PC-3 (cell line): ENCODE data around the gene RGS9BP. TPM values are rescaled to one million over a fixed set of nuclear protein-coding genes. Genes with fewer than 3 reads are reported as not detected.

Experiments used
- ATAC-seq: fragments of 200-7000 bp; cut with Tn5 transposase; 2 replicates; pipeline ENCODE4 v1.9.1; 2020; ENCODE audit warnings: mild to moderate bottlenecking, moderate library complexity
- BruUV-seq: library from RNA; stranded (reverse); fragments of 400-500 nt; replicated peaks from 2 replicates; lab custom pipeline; 2021; lab: Mats Ljungman, UMichigan
- CTCF ChIA-PET: fragments of 300-600 bp; sonication (Branson Sonifier 250); formaldehyde crosslinking; loops from one replicate; lab custom pipeline; 2022; ENCODE audit warnings: antibody characterized with exemption; lab: Charles Lee
- POLR2A ChIA-PET: fragments of 300-600 bp; sonication (Branson Sonifier 250); formaldehyde crosslinking; loops from one replicate; lab custom pipeline; 2022; ENCODE audit warnings: antibody characterized with exemption; ENCODE audit not compliant: unreplicated experiment; lab: Charles Lee
- DNase-seq: peaks from one replicate; pipeline ENCODE4 v3.0.0-alpha.2; 2015
- H2AFZ ChIP-seq: fragments of 300-600 bp; sonication (generic); 2 replicates; pipeline ENCODE4 v1.6.0; 2016; ENCODE audit warnings: antibody characterized with exemption, low read length
- H3F3A ChIP-seq: fragments of 300-600 bp; sonication (generic); one replicate; pipeline ENCODE4 v1.6.0; 2017; ENCODE audit warnings: antibody characterized with exemption, low read length, control low read depth, mild to moderate bottlenecking; ENCODE audit not compliant: unreplicated experiment
- H3K27ac ChIP-seq: fragments of 300-600 bp; sonication (generic); 2 replicates; pipeline ENCODE4 v1.5.1; 2016; ENCODE audit warnings: mild to moderate bottlenecking, low read length
- H3K27me3 ChIP-seq: fragments of 300-600 bp; sonication (generic); 2 replicates; pipeline ENCODE4 v1.6.1; 2016; ENCODE audit warnings: low read length, mixed read lengths
- H3K36me3 ChIP-seq: fragments of 300-600 bp; sonication (generic); 2 replicates; pipeline ENCODE4 v1.6.1; 2016; ENCODE audit warnings: low read depth, mixed run types, low read length, mixed read lengths
- H3K4me1 ChIP-seq: fragments of 300-600 bp; sonication (generic); 2 replicates; pipeline ENCODE4 v1.5.1; 2016; ENCODE audit warnings: low read length; ENCODE audit not compliant: insufficient read depth
- H3K4me2 ChIP-seq: fragments of 300-600 bp; sonication (generic); 2 replicates; pipeline ENCODE4 v1.6.0; 2016; ENCODE audit warnings: low read length
- H3K4me3 ChIP-seq: fragments of 300-600 bp; sonication (generic); 2 replicates; pipeline ENCODE4 v1.5.1; 2016; ENCODE audit warnings: mild to moderate bottlenecking, low read length, mixed read lengths
- H3K79me2 ChIP-seq: fragments of 300-600 bp; sonication (generic); 2 replicates; pipeline ENCODE4 v1.6.1; 2017; ENCODE audit warnings: low read length, mixed read lengths
- H3K9ac ChIP-seq: fragments of 300-600 bp; sonication (generic); 2 replicates; pipeline ENCODE4 v1.6.0; 2016; ENCODE audit warnings: mild to moderate bottlenecking, low read length
- H3K9me2 ChIP-seq: fragments of 300-600 bp; sonication (generic); replicated peaks from 2 replicates; pipeline ENCODE4 v1.6.1; 2016; ENCODE audit warnings: mixed run types, low read length, mixed read lengths
- H3K9me3 ChIP-seq: fragments of 300-600 bp; sonication (generic); 2 replicates; pipeline ENCODE4 v1.6.1; 2016; ENCODE audit warnings: low read length, mixed read lengths
- H4K20me1 ChIP-seq: fragments of 300-600 bp; sonication (generic); 2 replicates; pipeline ENCODE4 v1.6.1; 2016; ENCODE audit warnings: low read length, mixed read lengths
- EZH2 ChIP-seq: fragments of 300-600 bp; sonication (generic); IDR thresholded peaks from one replicate; pipeline ENCODE4 v1.6.1; 2017; ENCODE audit warnings: antibody characterized with exemption, mild to moderate bottlenecking, low read length; ENCODE audit not compliant: unreplicated experiment
- EZH2phosphoT487 ChIP-seq: fragments of 300-600 bp; sonication (generic); IDR thresholded peaks from 2 replicates; pipeline ENCODE4 v1.6.1; 2018; ENCODE audit warnings: mild to moderate bottlenecking, antibody characterized with exemption, low read length, borderline replicate concordance
- intact Hi-C: fragments of 100-400 bp; cut with micrococcal nuclease; formaldehyde crosslinking; loops from 2 replicates; pipeline ENCODE4 v1.9.0; 2023
- total RNA-seq: library from RNA; depleted of rRNA; stranded (reverse); fragments of >200 nt; gene quantifications from 2 replicates; pipeline ENCODE4 v1.2.3, GENCODE V29; 2014
- TF ChIP-seq, protein P1 (sequence below): fragments of 300-600 bp; sonication (generic); conservative IDR thresholded peaks from 2 replicates; pipeline ENCODE4 v1.5.1; 2017; ENCODE audit warnings: antibody characterized with exemption, low read depth, mild to moderate bottlenecking, low read length

The RGS9BP gene
- total RNA-seq, 1 experiment from 2014 or later: 1.6 TPM

DNA sequence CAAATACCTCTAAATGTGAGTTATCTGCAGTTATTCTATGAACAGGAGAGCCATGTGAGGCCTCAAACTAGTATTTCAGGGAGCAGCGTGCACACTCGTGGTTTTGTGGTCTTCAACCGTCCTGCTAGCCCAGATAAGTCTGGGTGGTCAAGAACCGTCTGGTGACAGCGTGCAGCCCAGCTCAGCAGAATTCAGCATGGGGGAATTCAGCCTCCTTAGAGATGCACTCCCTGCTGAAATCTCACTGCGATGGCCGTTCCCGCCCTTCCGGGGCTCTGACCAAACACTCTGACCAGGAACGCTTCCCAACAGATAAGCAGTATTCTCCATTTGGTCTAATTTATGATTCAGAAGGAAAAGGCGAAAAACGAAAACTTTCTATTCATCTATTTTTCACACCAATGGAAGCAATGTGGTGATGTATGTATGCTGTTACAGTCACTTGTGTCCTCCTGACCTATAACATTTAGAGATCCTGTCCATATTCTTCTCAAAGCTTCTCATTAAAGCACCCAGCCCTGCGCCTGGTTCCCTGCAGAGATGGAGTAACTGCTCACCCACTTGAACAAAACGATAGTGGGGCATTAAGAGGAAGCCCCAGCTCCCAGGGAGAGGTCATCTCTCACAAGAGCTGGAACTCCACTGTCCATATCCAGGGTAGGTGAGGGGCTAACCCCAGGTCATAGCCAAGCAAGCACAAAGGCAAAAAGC, 3.6 kb upstream of the RGS9BP start:
- TF ChIP-seq, protein P1, sequence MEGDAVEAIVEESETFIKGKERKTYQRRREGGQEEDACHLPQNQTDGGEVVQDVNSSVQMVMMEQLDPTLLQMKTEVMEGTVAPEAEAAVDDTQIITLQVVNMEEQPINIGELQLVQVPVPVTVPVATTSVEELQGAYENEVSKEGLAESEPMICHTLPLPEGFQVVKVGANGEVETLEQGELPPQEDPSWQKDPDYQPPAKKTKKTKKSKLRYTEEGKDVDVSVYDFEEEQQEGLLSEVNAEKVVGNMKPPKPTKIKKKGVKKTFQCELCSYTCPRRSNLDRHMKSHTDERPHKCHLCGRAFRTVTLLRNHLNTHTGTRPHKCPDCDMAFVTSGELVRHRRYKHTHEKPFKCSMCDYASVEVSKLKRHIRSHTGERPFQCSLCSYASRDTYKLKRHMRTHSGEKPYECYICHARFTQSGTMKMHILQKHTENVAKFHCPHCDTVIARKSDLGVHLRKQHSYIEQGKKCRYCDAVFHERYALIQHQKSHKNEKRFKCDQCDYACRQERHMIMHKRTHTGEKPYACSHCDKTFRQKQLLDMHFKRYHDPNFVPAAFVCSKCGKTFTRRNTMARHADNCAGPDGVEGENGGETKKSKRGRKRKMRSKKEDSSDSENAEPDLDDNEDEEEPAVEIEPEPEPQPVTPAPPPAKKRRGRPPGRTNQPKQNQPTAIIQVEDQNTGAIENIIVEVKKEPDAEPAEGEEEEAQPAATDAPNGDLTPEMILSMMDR: no peak
- TF ChIP-seq EZH2phosphoT487 (no peak), EZH2 (no peak)
- Histone ChIP-seq H2AFZ (no peak overlapping the region), H3K4me3 (no peak overlapping the region), H3K9ac (no peak overlapping the region), H3K27me3 (no peaks in the 10 kb centered on the region), H3K9me2 (no peaks in the 10 kb centered on the region), H3F3A (no peaks in the 10 kb centered on the region), H3K27ac (no peak overlapping the region), H3K9me3 (no peaks in the 10 kb centered on the region), H3K36me3 (no peaks in the 10 kb centered on the region), H3K4me2 (no peak overlapping the region), H4K20me1 (peaks cover 7% of the 10 kb centered on the region; the same call in 1 of the 2 replicates), H3K4me1 (peaks cover 15% of the 10 kb centered on the region), H3K79me2 (peaks cover 72% of the 10 kb centered on the region)
- intact Hi-C loops: no loop called here
- BruUV-seq: no TSS peak
- DNase-seq: no peak
- ChIA-PET POLR2A (no interaction called here), CTCF (no interaction called here)
- no peak for ATAC-seq

DNA sequence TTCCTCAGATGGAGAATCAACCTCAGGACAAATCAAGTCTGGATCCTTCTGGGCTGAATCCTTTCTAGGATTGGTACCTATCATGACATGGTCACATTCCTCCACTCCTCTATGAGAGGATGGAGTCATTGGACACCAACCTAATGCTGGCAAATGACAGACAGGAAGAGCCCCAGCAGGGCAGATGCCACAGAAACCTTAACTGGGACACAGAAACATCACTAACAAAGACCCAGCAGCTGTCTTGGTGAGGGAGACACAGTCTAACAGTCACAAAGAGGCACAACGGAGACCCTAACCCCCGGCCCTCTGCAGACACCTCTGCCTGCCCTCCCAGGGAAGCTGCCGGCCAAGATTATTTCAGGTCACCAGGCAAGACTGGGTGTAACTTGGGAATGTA, 2.8 kb upstream of the RGS9BP start:
- no peak overlapping the region for H3K4me3 ChIP-seq
- no peaks in the 10 kb centered on the region for H3K36me3 ChIP-seq
- ChIA-PET CTCF (no interaction called here), POLR2A (no interaction called here)
- no peaks in the 10 kb centered on the region for H3K9me2 ChIP-seq
- intact Hi-C loops: no loop called here
- no peak for ATAC-seq
- H3K27ac ChIP-seq: no peak overlapping the region
- peak overlapping the region; percentile 99; the same call in 1 of the 2 replicates for H3K4me2 ChIP-seq
- BruUV-seq: no TSS peak
- H4K20me1 ChIP-seq: peaks cover 7% of the 10 kb centered on the region; the same call in 1 of the 2 replicates
- no peak overlapping the region for H3K9ac ChIP-seq
- H2AFZ ChIP-seq: no peak overlapping the region
- peaks cover 66% of the 10 kb centered on the region for H3K79me2 ChIP-seq
- no peaks in the 10 kb centered on the region for H3K9me3 ChIP-seq
- no peaks in the 10 kb centered on the region for H3K27me3 ChIP-seq
- peaks cover 15% of the 10 kb centered on the region for H3K4me1 ChIP-seq
- TF ChIP-seq, protein P1: no peak
- TF ChIP-seq EZH2phosphoT487 (no peak), EZH2 (no peak)
- no peak for DNase-seq
- no peaks in the 10 kb centered on the region for H3F3A ChIP-seq

- Histone ChIP-seq H3K27ac (no peak overlapping the region), H3K4me2 (peak overlapping the region; percentile 99), H3K79me2 (peaks cover 59% of the 10 kb centered on the region), H3K9me2 (no peaks in the 10 kb centered on the region), H3K4me3 (peak overlapping the region; percentile 91), H4K20me1 (peaks cover 7% of the 10 kb centered on the region; the same call in 1 of the 2 replicates), H3K9ac (peak overlapping the region; percentile 79; the same call in 1 of the 2 replicates), H3K9me3 (no peaks in the 10 kb centered on the region), H3F3A (no peaks in the 10 kb centered on the region), H3K4me1 (peaks cover 15% of the 10 kb centered on the region), H3K36me3 (no peaks in the 10 kb centered on the region), H3K27me3 (no peaks in the 10 kb centered on the region), H2AFZ (no peak overlapping the region)
- ATAC-seq (no peak), DNase-seq (no peak)
- BruUV-seq: no TSS peak
- TF ChIP-seq EZH2 (no peak), EZH2phosphoT487 (no peak)
- TF ChIP-seq, protein P1: no peak
- intact Hi-C loops: no loop called here
- POLR2A ChIA-PET: no interaction called here
- CTCF ChIA-PET: interaction anchor here (0.7 kb wide), 1 partner anchor 1621 kb away, joined by 6 read pairs; no protein-coding TSS in a partner anchor
These were observed 2.1 kb upstream of the RGS9BP start for GRCh38 chr19:32673573-32673972.
